NB4 (cell line): ENCODE measurements around the gene USH2A.

Experiments
- CTCF ChIP-seq: IDR thresholded peaks from one replicate; pipeline ENCODE4 v1.5.1; 2012; ENCODE audit warnings: low read depth, low read length
- MYC ChIP-seq: IDR thresholded peaks from 2 replicates; pipeline ENCODE4 v1.6.1; 2011; ENCODE audit warnings: low read depth, low read length
- POLR2A ChIP-seq: IDR thresholded peaks from 2 replicates; pipeline ENCODE4 v1.6.1; 2011; ENCODE audit warnings: mild to moderate bottlenecking; ENCODE audit not compliant: insufficient read length; ENCODE audit errors: extremely low read depth

GRCh38 chr1:215860833-215861232 is 562.4 kb downstream of the USH2A start:
- TF ChIP-seq CTCF = no peak
- no peak for TF ChIP-seq POLR2A
- no peak for TF ChIP-seq MYC
